Lower lobe of right lung (tissue), 2 donors: Measurements from ENCODE around the gene PRELP. TPM values are rescaled to one million over a fixed set of nuclear protein-coding genes. Genes with fewer than 3 reads are reported as not detected.

Source experiments
- ATAC-seq, 2 donors: fragments of 200-7000 bp; cut with Tn5 transposase; one replicate each; pipeline ENCODE4 v1.9.1; 2020 to 2022; ENCODE audit warnings: mild to moderate bottlenecking in 2 of 2, moderate library complexity in 2 of 2
- DNase-seq: peaks from one replicate; pipeline ENCODE4 v3.0.0-alpha.2; 2020
- H3K27ac ChIP-seq: fragments of 200-600 bp; one replicate; pipeline ENCODE4 v1.8.0; 2022
- H3K27me3 ChIP-seq: fragments of 200-600 bp; one replicate; pipeline ENCODE4 v1.8.0; 2022; ENCODE audit warnings: low read depth
- H3K36me3 ChIP-seq: fragments of 200-600 bp; one replicate; pipeline ENCODE4 v1.8.0; 2022; ENCODE audit warnings: mild to moderate bottlenecking
- H3K4me1 ChIP-seq: fragments of 200-600 bp; one replicate; pipeline ENCODE4 v1.8.0; 2022
- H3K4me3 ChIP-seq: fragments of 200-600 bp; one replicate; pipeline ENCODE4 v1.8.0; 2022; ENCODE audit warnings: mild to moderate bottlenecking
- H3K9me3 ChIP-seq: fragments of 200-600 bp; one replicate; pipeline ENCODE4 v1.8.0; 2022
- CTCF ChIP-seq: fragments of 200-600 bp; IDR thresholded peaks from one replicate; pipeline ENCODE4 v1.8.0; 2022; ENCODE audit warnings: antibody characterized with exemption, mild to moderate bottlenecking
- intact Hi-C: fragments of 100-400 bp; cut with DNase I; formaldehyde crosslinking; loops from one replicate; pipeline ENCODE4 v1.11.0; 2022
- long read RNA-seq: library from polyadenylated mRNA; unstranded; transcript quantifications from one replicate; pipeline ENCODE4 v2.0.0, GENCODE V29; 2021
- total RNA-seq: library from RNA; stranded (reverse); fragmentation: NEBNext Ultra II Directional; extraction: Animal tissue kit (Norgen Biotek cat#: 25700); gene quantifications from one replicate; pipeline ENCODE4 v1.2.1, GENCODE V29; 2021
- donor health status: DM: no; HTN: yes; CAD: no; lungs with severe emphysema.

The PRELP gene
- 47.5 TPM for total RNA-seq
- long read RNA-seq, full-length matches to known transcripts = 65 of 131 reads
- long read RNA-seq, partial matches to known transcripts = 48 of 131 reads
- long read RNA-seq, other reads (novel, unspliced or antisense) = 18 of 131 reads

- Histone ChIP-seq H3K27me3 (no peaks in the 10 kb centered on the region), H3K4me1 (peaks cover 2% of the 10 kb centered on the region), H3K9me3 (no peaks in the 10 kb centered on the region), H3K4me3 (peak within 1 kb of the TSS; percentile 48), H3K27ac (peak within 1 kb of the TSS; percentile 77), H3K36me3 (no peaks in the 10 kb centered on the region)
- peak; percentile 51 to 53 for ATAC-seq
- no peak for TF ChIP-seq CTCF
- intact Hi-C loops = no loop called here
- no peak for DNase-seq
These were observed at the start of gene PRELP for GRCh38 chr1:203475012-203475981. PRELP (plus strand) TSS chr1:203475806; CDS start chr1:203483185, 7,379 bp downstream.

- Histone ChIP-seq H3K27me3 (peaks cover 7% of the 10 kb centered on the region), H3K4me3 (no peak overlapping the region), H3K36me3 (no peaks in the 10 kb centered on the region), H3K4me1 (peaks cover 5% of the 10 kb centered on the region), H3K9me3 (no peaks in the 10 kb centered on the region), H3K27ac (no peak overlapping the region)
- ATAC-seq (no peak), DNase-seq (no peak)
- TF ChIP-seq CTCF = no peak
- intact Hi-C loops = no loop called here
These were observed 49.2 kb upstream of the PRELP start for GRCh38 chr1:203426366-203426765.

GRCh38 chr1:203426870-203427269, 48.7 kb upstream of the PRELP start:
- ATAC-seq (no peak), DNase-seq (no peak)
- Histone ChIP-seq H3K4me3 (no peak overlapping the region), H3K27me3 (peaks cover 7% of the 10 kb centered on the region), H3K9me3 (no peaks in the 10 kb centered on the region), H3K27ac (no peak overlapping the region), H3K4me1 (peaks cover 5% of the 10 kb centered on the region), H3K36me3 (no peaks in the 10 kb centered on the region)
- TF ChIP-seq CTCF = no peak
- intact Hi-C loops = no loop called here

- Histone ChIP-seq H3K27me3 (peaks cover 7% of the 10 kb centered on the region), H3K9me3 (no peaks in the 10 kb centered on the region), H3K4me1 (peaks cover 5% of the 10 kb centered on the region), H3K36me3 (no peaks in the 10 kb centered on the region), H3K27ac (no peak overlapping the region), H3K4me3 (no peak overlapping the region)
- ATAC-seq (no peak), DNase-seq (no peak)
- no peak for TF ChIP-seq CTCF
- intact Hi-C loops = no loop called here
These were observed 48.2 kb upstream of the PRELP start for GRCh38 chr1:203427451-203427850.

- H3K27me3 ChIP-seq = peaks cover 7% of the 10 kb centered on the region
- H3K4me1 ChIP-seq = peaks cover 5% of the 10 kb centered on the region
- ATAC-seq (peak; percentile 50 to 71), DNase-seq (no peak)
- no peaks in the 10 kb centered on the region for H3K36me3 ChIP-seq
- intact Hi-C loops = no loop called here
- H3K4me3 ChIP-seq = no peak overlapping the region
- H3K9me3 ChIP-seq = no peaks in the 10 kb centered on the region
- no peak for TF ChIP-seq CTCF
- no peak overlapping the region for H3K27ac ChIP-seq
These were observed 46.5 kb upstream of the PRELP start for GRCh38 chr1:203428981-203429599.
